PC-9 (cell line): ENCODE measurements around the gene LONP1. TPM values are rescaled to one million over a fixed set of nuclear protein-coding genes. Genes with fewer than 3 reads are reported as not detected.

Experiments used
- BruUV-seq: library from RNA; stranded (reverse); fragments of 400-500 nt; replicated peaks from 2 replicates; lab custom pipeline; 2021; lab: Mats Ljungman, UMichigan
- CTCF ChIA-PET: fragments of 300-600 bp; sonication (Branson Sonifier 250); formaldehyde crosslinking; loops from one replicate; lab custom pipeline; 2022; ENCODE audit warnings: antibody characterized with exemption; lab: Charles Lee
- POLR2A ChIA-PET: fragments of 300-600 bp; sonication (Branson Sonifier 250); formaldehyde crosslinking; loops from one replicate; lab custom pipeline; 2022; ENCODE audit warnings: antibody characterized with exemption; ENCODE audit not compliant: unreplicated experiment; lab: Charles Lee
- DNase-seq, 2 experiments: peaks; one replicate each; pipeline versions ENCODE4 v3.0.0 to v3.0.0-alpha.2; 2015 to 2022; ENCODE audit warnings: mixed read lengths in 1 of 2
- H2AFZ ChIP-seq: fragments of 200-600 bp; sonication (generic); 2 replicates; pipeline ENCODE4 v1.8.1; 2017; ENCODE audit warnings: antibody characterized with exemption
- H3F3A ChIP-seq: fragments of 200-600 bp; sonication (generic); 2 replicates; pipeline ENCODE4 v1.8.1; 2017; ENCODE audit warnings: antibody characterized with exemption, mild to moderate bottlenecking, low read depth; ENCODE audit not compliant: insufficient read depth
- H3K27ac ChIP-seq: fragments of 200-600 bp; sonication (generic); 2 replicates; pipeline ENCODE4 v1.6.1; 2016; ENCODE audit warnings: mixed run types
- H3K27me3 ChIP-seq: fragments of 200-600 bp; sonication (generic); 2 replicates; pipeline ENCODE4 v1.6.1; 2016; ENCODE audit warnings: low read depth, mixed run types; ENCODE audit not compliant: insufficient read depth
- H3K36me3 ChIP-seq: fragments of 200-600 bp; sonication (generic); 2 replicates; pipeline ENCODE4 v1.6.1; 2016; ENCODE audit warnings: low read depth, mixed run types
- H3K4me1 ChIP-seq: fragments of 200-600 bp; sonication (generic); replicated peaks from 2 replicates; pipeline ENCODE4 v1.6.1; 2016; ENCODE audit warnings: mixed run types; ENCODE audit not compliant: insufficient read depth
- H3K4me2 ChIP-seq: fragments of 200-600 bp; sonication (generic); 2 replicates; pipeline ENCODE4 v1.6.1; 2017; ENCODE audit warnings: mixed run types
- H3K4me3 ChIP-seq: fragments of 200-600 bp; sonication (generic); 2 replicates; pipeline ENCODE4 v1.6.1; 2016; ENCODE audit warnings: mixed run types
- H3K79me2 ChIP-seq: fragments of 200-600 bp; sonication (generic); 2 replicates; pipeline ENCODE4 v1.6.1; 2017; ENCODE audit warnings: low read depth, mixed run types
- H3K9me2 ChIP-seq: fragments of 200-600 bp; sonication (generic); 2 replicates; pipeline ENCODE4 v1.8.1; 2017; ENCODE audit warnings: mild to moderate bottlenecking; ENCODE audit not compliant: insufficient read depth
- H3K9me3 ChIP-seq: fragments of 200-600 bp; sonication (generic); 2 replicates; pipeline ENCODE4 v1.8.1; 2016; ENCODE audit warnings: low read depth; ENCODE audit not compliant: insufficient read depth
- H4K20me1 ChIP-seq: fragments of 200-600 bp; sonication (generic); 2 replicates; pipeline ENCODE4 v1.8.1; 2017; ENCODE audit not compliant: insufficient read depth
- CTCF ChIP-seq: fragments of 200-600 bp; sonication (generic); conservative IDR thresholded peaks from 2 replicates; pipeline ENCODE4 v1.6.1; 2017; ENCODE audit warnings: mixed run types, antibody characterized with exemption, mild to moderate bottlenecking, moderate library complexity
- EZH2 ChIP-seq: fragments of 200-600 bp; sonication (generic); IDR thresholded peaks from 2 replicates; pipeline ENCODE4 v1.8.0; 2017; ENCODE audit warnings: antibody characterized with exemption, low read depth
- intact Hi-C: fragments of 100-400 bp; cut with micrococcal nuclease; formaldehyde crosslinking; loops from one replicate; pipeline ENCODE4 v1.10.0; 2022; ENCODE audit not compliant: unreplicated experiment
- total RNA-seq: library from RNA; stranded (reverse); gene quantifications from 2 replicates; pipeline ENCODE4 v1.2.3, GENCODE V29; 2021

The LONP1 gene
- total RNA-seq, 1 experiment from 2014 or later = 78.2 TPM

GRCh38 chr19:5718037-5718578, 1.8 kb downstream of the LONP1 start:
- peak overlapping the region; percentile 97 for H3K4me2 ChIP-seq
- H3K79me2 ChIP-seq = peaks cover 58% of the 10 kb centered on the region
- intact Hi-C loops = no loop called here
- POLR2A ChIA-PET = interaction anchor here (0.7 kb wide), 1 partner anchor 422 kb away, joined by 4 read pairs; no protein-coding TSS in a partner anchor
- no peak for DNase-seq
- no peaks in the 10 kb centered on the region for H3K9me3 ChIP-seq
- no peak overlapping the region for H2AFZ ChIP-seq
- peaks cover 9% of the 10 kb centered on the region for H3K4me1 ChIP-seq
- CTCF ChIA-PET = no interaction called here
- BruUV-seq = no TSS peak
- TF ChIP-seq CTCF (no peak), EZH2 (no peak)
- H3K36me3 ChIP-seq = peaks cover 4% of the 10 kb centered on the region; the same call in 1 of the 2 replicates
- no peaks in the 10 kb centered on the region for H3K9me2 ChIP-seq
- peaks cover 23% of the 10 kb centered on the region for H3F3A ChIP-seq
- H4K20me1 ChIP-seq = peaks cover 36% of the 10 kb centered on the region
- H3K27ac ChIP-seq = peak overlapping the region; percentile 99
- H3K4me3 ChIP-seq = peak overlapping the region; percentile 97
- no peaks in the 10 kb centered on the region for H3K27me3 ChIP-seq

GRCh38 chr19:5717215-5717935, 2.6 kb downstream of the LONP1 start:
- peak overlapping the region; percentile 97 for H3K4me2 ChIP-seq
- POLR2A ChIA-PET = interaction anchor here (0.7 kb wide), 1 partner anchor 1681 kb away, joined by 3 read pairs; no protein-coding TSS in a partner anchor
- peaks cover 4% of the 10 kb centered on the region; the same call in 1 of the 2 replicates for H3K36me3 ChIP-seq
- H3K9me2 ChIP-seq = no peaks in the 10 kb centered on the region
- no peak for TF ChIP-seq CTCF
- no peak for TF ChIP-seq EZH2
- H3K4me3 ChIP-seq = peak overlapping the region; percentile 97
- H3K27ac ChIP-seq = peak overlapping the region; percentile 99
- H3F3A ChIP-seq = peaks cover 23% of the 10 kb centered on the region
- BruUV-seq = no TSS peak
- intact Hi-C loops = no loop called here
- peaks cover 58% of the 10 kb centered on the region for H3K79me2 ChIP-seq
- peaks cover 41% of the 10 kb centered on the region for H4K20me1 ChIP-seq
- no peaks in the 10 kb centered on the region for H3K27me3 ChIP-seq
- DNase-seq = no peak
- CTCF ChIA-PET = interaction anchor here (0.6 kb wide), 1 partner anchor 87 kb away, joined by 11 read pairs; no protein-coding TSS in a partner anchor
- H3K9me3 ChIP-seq = no peaks in the 10 kb centered on the region
- no peak overlapping the region for H2AFZ ChIP-seq
- H3K4me1 ChIP-seq = peaks cover 9% of the 10 kb centered on the region

GRCh38 chr19:5714816-5715215, 5.1 kb downstream of the LONP1 start:
- Histone ChIP-seq H4K20me1 (peaks cover 41% of the 10 kb centered on the region), H3K4me3 (no peak overlapping the region), H3K36me3 (peaks cover 4% of the 10 kb centered on the region; the same call in 1 of the 2 replicates), H2AFZ (no peak overlapping the region), H3K4me2 (no peak overlapping the region), H3K79me2 (peaks cover 58% of the 10 kb centered on the region), H3K27ac (no peak overlapping the region), H3K27me3 (no peaks in the 10 kb centered on the region), H3K9me2 (no peaks in the 10 kb centered on the region), H3K4me1 (peaks cover 9% of the 10 kb centered on the region), H3F3A (peaks cover 20% of the 10 kb centered on the region), H3K9me3 (no peaks in the 10 kb centered on the region)
- TF ChIP-seq CTCF (no peak), EZH2 (no peak)
- POLR2A ChIA-PET = no interaction called here
- DNase-seq = no peak
- intact Hi-C loops = no loop called here
- BruUV-seq = no TSS peak
- CTCF ChIA-PET = no interaction called here
